RWPE2 (cell line): ENCODE measurements around the gene RBL1.

Experiments
- ATAC-seq: fragments of 200-7000 bp; cut with Tn5 transposase; 3 replicates; pipeline ENCODE4 v1.9.1; 2021; ENCODE audit warnings: low read depth
- DNase-seq: peaks from one replicate; pipeline ENCODE4 v3.0.0-alpha.2; 2020; ENCODE audit warnings: low spot score
- H3K27ac ChIP-seq: fragments of 450-650 bp; 2 replicates; pipeline ENCODE4 v1.5.1; 2017; ENCODE audit warnings: mild to moderate bottlenecking; ENCODE audit not compliant: poor library complexity, severe bottlenecking
- H3K27me3 ChIP-seq: fragments of 250-450 bp; sonication (Bioruptor Pico); 2 replicates; pipeline ENCODE4 v1.5.1; 2021; ENCODE audit warnings: mild to moderate bottlenecking, moderate library complexity; ENCODE audit not compliant: insufficient read depth, poor library complexity, severe bottlenecking
- H3K36me3 ChIP-seq: fragments of 250-450 bp; sonication (Bioruptor Pico); 2 replicates; pipeline ENCODE4 v1.5.1; 2020; ENCODE audit warnings: low read depth, mild to moderate bottlenecking, moderate library complexity
- H3K4me1 ChIP-seq: fragments of 250-450 bp; sonication (Bioruptor Pico); 2 replicates; pipeline ENCODE4 v1.5.1; 2021; ENCODE audit warnings: mild to moderate bottlenecking, moderate library complexity; ENCODE audit not compliant: insufficient read depth, poor library complexity, severe bottlenecking
- H3K4me3 ChIP-seq: fragments of 250-450 bp; sonication (Bioruptor Pico); 2 replicates; pipeline ENCODE4 v1.5.1; 2021; ENCODE audit warnings: mild to moderate bottlenecking, moderate library complexity; ENCODE audit not compliant: severe bottlenecking
- H3K9me3 ChIP-seq: fragments of 250-450 bp; sonication (Bioruptor Pico); 2 replicates; pipeline ENCODE4 v1.5.1; 2021; ENCODE audit warnings: mild to moderate bottlenecking, moderate library complexity; ENCODE audit not compliant: severe bottlenecking
- TF ChIP-seq, protein P1 (sequence below): fragments of 450-650 bp; IDR thresholded peaks from one replicate; pipeline ENCODE4 v1.5.1; 2017; ENCODE audit warnings: mild to moderate bottlenecking, moderate library complexity; ENCODE audit not compliant: poor library complexity, severe bottlenecking

RBL1 gene, protein sequence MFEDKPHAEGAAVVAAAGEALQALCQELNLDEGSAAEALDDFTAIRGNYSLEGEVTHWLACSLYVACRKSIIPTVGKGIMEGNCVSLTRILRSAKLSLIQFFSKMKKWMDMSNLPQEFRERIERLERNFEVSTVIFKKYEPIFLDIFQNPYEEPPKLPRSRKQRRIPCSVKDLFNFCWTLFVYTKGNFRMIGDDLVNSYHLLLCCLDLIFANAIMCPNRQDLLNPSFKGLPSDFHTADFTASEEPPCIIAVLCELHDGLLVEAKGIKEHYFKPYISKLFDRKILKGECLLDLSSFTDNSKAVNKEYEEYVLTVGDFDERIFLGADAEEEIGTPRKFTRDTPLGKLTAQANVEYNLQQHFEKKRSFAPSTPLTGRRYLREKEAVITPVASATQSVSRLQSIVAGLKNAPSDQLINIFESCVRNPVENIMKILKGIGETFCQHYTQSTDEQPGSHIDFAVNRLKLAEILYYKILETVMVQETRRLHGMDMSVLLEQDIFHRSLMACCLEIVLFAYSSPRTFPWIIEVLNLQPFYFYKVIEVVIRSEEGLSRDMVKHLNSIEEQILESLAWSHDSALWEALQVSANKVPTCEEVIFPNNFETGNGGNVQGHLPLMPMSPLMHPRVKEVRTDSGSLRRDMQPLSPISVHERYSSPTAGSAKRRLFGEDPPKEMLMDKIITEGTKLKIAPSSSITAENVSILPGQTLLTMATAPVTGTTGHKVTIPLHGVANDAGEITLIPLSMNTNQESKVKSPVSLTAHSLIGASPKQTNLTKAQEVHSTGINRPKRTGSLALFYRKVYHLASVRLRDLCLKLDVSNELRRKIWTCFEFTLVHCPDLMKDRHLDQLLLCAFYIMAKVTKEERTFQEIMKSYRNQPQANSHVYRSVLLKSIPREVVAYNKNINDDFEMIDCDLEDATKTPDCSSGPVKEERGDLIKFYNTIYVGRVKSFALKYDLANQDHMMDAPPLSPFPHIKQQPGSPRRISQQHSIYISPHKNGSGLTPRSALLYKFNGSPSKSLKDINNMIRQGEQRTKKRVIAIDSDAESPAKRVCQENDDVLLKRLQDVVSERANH

DNA sequence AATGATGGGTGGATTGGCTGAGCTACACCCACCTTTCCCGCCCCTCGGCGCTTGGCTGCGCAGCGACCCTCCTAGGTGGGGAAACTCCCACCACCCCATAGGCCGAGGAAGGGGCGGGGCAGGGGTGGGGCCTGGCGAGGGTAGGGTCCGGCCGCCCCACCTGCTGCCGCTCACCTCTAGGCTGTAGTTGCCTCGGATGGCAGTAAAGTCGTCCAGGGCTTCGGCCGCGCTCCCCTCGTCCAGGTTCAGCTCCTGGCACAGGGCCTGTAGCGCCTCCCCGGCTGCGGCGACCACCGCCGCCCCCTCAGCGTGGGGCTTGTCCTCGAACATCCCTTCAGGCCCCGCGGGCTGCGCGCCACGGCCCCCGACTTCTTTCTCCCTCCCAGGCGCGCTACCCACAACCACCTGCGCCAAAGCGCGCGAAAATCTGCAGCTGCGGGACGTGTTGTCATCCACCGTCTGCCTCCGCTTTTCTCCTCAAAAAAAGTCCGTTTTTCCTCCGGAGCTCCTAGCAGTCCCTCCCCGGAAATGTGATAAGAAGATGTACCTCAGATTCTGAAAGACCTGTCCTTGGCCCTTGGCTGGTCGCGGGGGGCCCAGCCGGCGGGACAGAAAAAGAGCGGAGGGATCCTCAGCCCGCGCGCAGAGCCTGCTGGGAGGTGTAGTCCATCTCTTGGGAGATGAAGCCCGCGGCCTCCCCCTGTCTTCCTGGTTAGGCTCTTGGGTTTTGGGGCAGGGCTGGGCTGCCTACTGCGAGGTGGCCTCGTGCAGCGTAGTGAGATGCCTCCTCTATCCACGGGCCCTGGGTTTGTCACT lies at the start of gene RBL1:
RBL1 (minus strand) TSS at position 399 of the 816 bp plus-strand sequence; CDS start at position 330, 69 bp downstream.
- H3K4me1 ChIP-seq: peaks cover 12% of the 10 kb centered on the region
- peak within 1 kb of the TSS; percentile 77 for H3K4me3 ChIP-seq
- DNase-seq (peak; percentile 98), ATAC-seq (peak; percentile 84)
- no peaks in the 10 kb centered on the region for H3K9me3 ChIP-seq
- peaks cover 36% of the 10 kb centered on the region for H3K36me3 ChIP-seq
- H3K27ac ChIP-seq: peak within 1 kb of the TSS; percentile 46
- TF ChIP-seq, protein P1, sequence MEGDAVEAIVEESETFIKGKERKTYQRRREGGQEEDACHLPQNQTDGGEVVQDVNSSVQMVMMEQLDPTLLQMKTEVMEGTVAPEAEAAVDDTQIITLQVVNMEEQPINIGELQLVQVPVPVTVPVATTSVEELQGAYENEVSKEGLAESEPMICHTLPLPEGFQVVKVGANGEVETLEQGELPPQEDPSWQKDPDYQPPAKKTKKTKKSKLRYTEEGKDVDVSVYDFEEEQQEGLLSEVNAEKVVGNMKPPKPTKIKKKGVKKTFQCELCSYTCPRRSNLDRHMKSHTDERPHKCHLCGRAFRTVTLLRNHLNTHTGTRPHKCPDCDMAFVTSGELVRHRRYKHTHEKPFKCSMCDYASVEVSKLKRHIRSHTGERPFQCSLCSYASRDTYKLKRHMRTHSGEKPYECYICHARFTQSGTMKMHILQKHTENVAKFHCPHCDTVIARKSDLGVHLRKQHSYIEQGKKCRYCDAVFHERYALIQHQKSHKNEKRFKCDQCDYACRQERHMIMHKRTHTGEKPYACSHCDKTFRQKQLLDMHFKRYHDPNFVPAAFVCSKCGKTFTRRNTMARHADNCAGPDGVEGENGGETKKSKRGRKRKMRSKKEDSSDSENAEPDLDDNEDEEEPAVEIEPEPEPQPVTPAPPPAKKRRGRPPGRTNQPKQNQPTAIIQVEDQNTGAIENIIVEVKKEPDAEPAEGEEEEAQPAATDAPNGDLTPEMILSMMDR: peak; percentile 67
- H3K27me3 ChIP-seq: no peaks in the 10 kb centered on the region

DNA sequence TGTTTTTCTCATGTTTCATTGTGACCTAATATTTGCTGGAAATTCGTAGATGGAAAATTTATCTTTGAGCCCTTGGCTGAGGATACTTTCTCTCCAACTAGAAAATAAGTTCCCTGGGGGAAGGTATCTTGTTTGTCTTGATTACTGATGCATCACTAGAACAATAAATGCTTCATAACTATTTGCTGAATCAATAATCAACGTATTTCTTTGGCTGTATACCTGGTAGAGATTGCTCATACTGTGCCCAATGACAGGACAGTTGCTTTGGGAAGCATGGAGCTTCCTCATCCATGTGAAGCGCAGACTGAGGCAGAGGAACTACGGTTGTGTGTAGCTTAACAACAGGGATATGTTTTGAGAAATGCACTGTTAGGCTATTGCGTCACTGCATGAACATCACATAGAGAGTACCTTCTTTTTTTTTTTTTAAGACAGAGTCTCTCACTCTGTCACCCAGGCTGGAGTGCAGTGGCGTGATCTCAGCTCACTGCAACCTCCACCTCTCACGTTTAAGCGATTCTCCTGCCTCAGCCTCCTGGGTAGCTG lies 49.1 kb upstream of the RBL1 start:
- H3K9me3 ChIP-seq: no peaks in the 10 kb centered on the region
- no peaks in the 10 kb centered on the region for H3K36me3 ChIP-seq
- H3K27me3 ChIP-seq: no peaks in the 10 kb centered on the region
- no peak overlapping the region for H3K4me3 ChIP-seq
- no peak for DNase-seq
- TF ChIP-seq, protein P1: no peak
- H3K4me1 ChIP-seq: no peaks in the 10 kb centered on the region
- peak; percentile 10; the same call in 1 of the 3 replicates for ATAC-seq
- no peak overlapping the region for H3K27ac ChIP-seq

DNA sequence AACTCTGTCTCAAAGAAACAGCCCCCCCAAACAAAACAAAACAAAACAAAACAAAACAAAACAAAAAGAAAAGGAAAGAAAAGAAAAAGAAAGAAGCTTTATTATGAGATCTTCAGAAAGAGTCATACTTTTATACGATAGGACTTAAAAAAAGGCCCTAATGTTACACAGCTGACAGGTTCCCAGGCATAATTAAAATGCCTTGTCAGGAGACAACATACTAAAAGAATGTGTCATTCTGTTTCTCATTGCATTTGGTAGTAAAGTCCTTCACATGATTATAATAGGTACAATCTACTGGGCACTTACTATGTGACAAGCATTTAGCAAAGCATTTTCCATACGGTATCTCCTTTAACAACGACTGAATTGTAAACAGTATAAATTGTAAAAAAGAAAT lies 46.9 kb upstream of the RBL1 start:
- TF ChIP-seq, protein P1: no peak
- Histone ChIP-seq H3K4me1 (no peaks in the 10 kb centered on the region), H3K27ac (no peak overlapping the region), H3K27me3 (no peaks in the 10 kb centered on the region), H3K9me3 (no peaks in the 10 kb centered on the region), H3K4me3 (no peak overlapping the region), H3K36me3 (no peaks in the 10 kb centered on the region)
- no peak for DNase-seq
- 0 out of 3 replicates have a peak, but pooled peaks have one; percentile 22 for ATAC-seq

DNA sequence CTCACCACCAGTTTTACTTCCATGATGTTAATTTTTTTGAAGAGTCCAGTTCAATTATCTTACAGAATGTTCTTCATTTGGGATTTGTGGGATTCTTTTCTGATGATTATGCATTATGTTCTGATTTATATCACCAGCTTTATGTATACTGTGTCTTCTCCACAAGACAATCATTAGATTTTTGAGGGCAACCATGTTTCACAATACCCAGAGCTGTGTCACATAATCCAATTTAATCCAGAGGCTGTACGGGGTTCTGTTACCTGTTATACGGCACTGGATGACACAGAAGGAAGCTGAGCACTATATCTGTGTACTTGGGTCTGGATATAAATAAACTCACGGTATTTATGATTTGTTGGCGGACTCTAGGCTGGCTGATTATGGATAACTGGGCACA lies 41.8 kb upstream of the RBL1 start:
- peaks cover 10% of the 10 kb centered on the region for H3K27me3 ChIP-seq
- TF ChIP-seq, protein P1: no peak
- no peak for DNase-seq
- H3K4me1 ChIP-seq: no peaks in the 10 kb centered on the region
- H3K9me3 ChIP-seq: no peaks in the 10 kb centered on the region
- H3K36me3 ChIP-seq: no peaks in the 10 kb centered on the region
- ATAC-seq: no peak; the same call in 2 of the 3 replicates
- no peak overlapping the region for H3K27ac ChIP-seq
- no peak overlapping the region for H3K4me3 ChIP-seq
